Upper lobe of right lung (tissue), 1 donor: Measurements from ENCODE around the gene MEGF11. TPM values are rescaled to one million over a fixed set of nuclear protein-coding genes. Genes with fewer than 3 reads are reported as not detected.
A peak's percentile ranks its signal among the peaks of the same experiment; 100 is the strongest.

Source experiments
- ATAC-seq: fragments of 200-7000 bp; cut with Tn5 transposase; one replicate; pipeline ENCODE4 v1.9.1; 2020; ENCODE audit warnings: mild to moderate bottlenecking, moderate library complexity
- DNase-seq: peaks from one replicate; pipeline ENCODE4 v3.0.0-alpha.2; 2020
- H3K27ac ChIP-seq: fragments of 200-600 bp; one replicate; pipeline ENCODE4 v1.8.0; 2022
- H3K27me3 ChIP-seq: fragments of 200-600 bp; one replicate; pipeline ENCODE4 v1.8.0; 2022; ENCODE audit warnings: mild to moderate bottlenecking
- H3K36me3 ChIP-seq: fragments of 200-600 bp; one replicate; pipeline ENCODE4 v1.8.0; 2022
- H3K4me1 ChIP-seq: fragments of 200-600 bp; one replicate; pipeline ENCODE4 v1.8.0; 2022
- H3K4me3 ChIP-seq: fragments of 200-600 bp; one replicate; pipeline ENCODE4 v1.8.0; 2022; ENCODE audit warnings: mild to moderate bottlenecking
- H3K9me3 ChIP-seq: fragments of 200-600 bp; one replicate; pipeline ENCODE4 v1.8.0; 2022
- CTCF ChIP-seq: fragments of 200-600 bp; IDR thresholded peaks from one replicate; pipeline ENCODE4 v1.8.0; 2022; ENCODE audit warnings: antibody characterized with exemption
- intact Hi-C: fragments of 100-400 bp; cut with DNase I; formaldehyde crosslinking; loops from one replicate; pipeline ENCODE4 v1.11.0; 2022
- total RNA-seq: library from RNA; stranded (reverse); fragmentation: NEBNext Ultra II Directional; extraction: Animal tissue kit (Norgen Biotek cat#: 25700); gene quantifications from one replicate; pipeline ENCODE4 v1.2.1, GENCODE V29; 2021
- donor health status: DM: no; HTN: yes; CAD: no; lungs with severe emphysema.

MEGF11 gene
- total RNA-seq, 1 donor from 2014 or later = 3.0 TPM

- intact Hi-C loops = no loop called here
- TF ChIP-seq CTCF = no peak
- H3K27ac ChIP-seq = no peak overlapping the region
- DNase-seq (no peak), ATAC-seq (no peak)
- no peaks in the 10 kb centered on the region for H3K36me3 ChIP-seq
- no peaks in the 10 kb centered on the region for H3K27me3 ChIP-seq
- H3K9me3 ChIP-seq = no peaks in the 10 kb centered on the region
- no peak overlapping the region for H3K4me3 ChIP-seq
- H3K4me1 ChIP-seq = peaks cover 12% of the 10 kb centered on the region
Measured at GRCh38 chr15:65867244-65867643, 386.3 kb downstream of the MEGF11 start.

GRCh38 chr15:65863106-65863505, 390.4 kb downstream of the MEGF11 start:
- TF ChIP-seq CTCF = no peak
- Histone ChIP-seq H3K27me3 (no peaks in the 10 kb centered on the region), H3K4me1 (no peaks in the 10 kb centered on the region), H3K9me3 (no peaks in the 10 kb centered on the region), H3K36me3 (no peaks in the 10 kb centered on the region), H3K27ac (no peak overlapping the region), H3K4me3 (no peak overlapping the region)
- no peak for DNase-seq
- intact Hi-C loops = no loop called here
- no peak for ATAC-seq

DNA sequence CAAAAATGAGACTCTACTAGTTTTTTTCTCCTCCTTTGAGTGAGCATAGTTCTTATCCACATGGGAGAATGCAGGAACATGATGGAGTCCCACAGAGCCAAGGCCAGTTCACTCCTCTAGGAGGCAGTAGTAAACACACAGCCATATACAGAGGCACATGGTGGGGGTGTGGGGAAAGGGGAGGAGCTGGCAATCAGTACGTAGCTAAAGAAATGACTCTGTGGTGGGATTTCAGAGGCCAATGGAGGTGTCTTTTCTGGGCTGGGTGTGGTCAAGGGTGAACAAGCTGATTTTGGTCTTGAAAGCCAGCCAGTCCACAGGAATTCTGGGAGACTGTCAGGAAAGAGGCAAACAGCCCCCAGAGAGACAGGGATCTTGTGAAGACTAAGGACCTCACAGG, 390.9 kb downstream of the MEGF11 start:
- no peak for DNase-seq
- peak; percentile 43 for TF ChIP-seq CTCF
- no peaks in the 10 kb centered on the region for H3K9me3 ChIP-seq
- no peaks in the 10 kb centered on the region for H3K27me3 ChIP-seq
- H3K27ac ChIP-seq = no peak overlapping the region
- ATAC-seq = peak; percentile 97
- H3K4me3 ChIP-seq = no peak overlapping the region
- intact Hi-C loops = no loop called here
- no peaks in the 10 kb centered on the region for H3K4me1 ChIP-seq
- H3K36me3 ChIP-seq = no peaks in the 10 kb centered on the region

DNA sequence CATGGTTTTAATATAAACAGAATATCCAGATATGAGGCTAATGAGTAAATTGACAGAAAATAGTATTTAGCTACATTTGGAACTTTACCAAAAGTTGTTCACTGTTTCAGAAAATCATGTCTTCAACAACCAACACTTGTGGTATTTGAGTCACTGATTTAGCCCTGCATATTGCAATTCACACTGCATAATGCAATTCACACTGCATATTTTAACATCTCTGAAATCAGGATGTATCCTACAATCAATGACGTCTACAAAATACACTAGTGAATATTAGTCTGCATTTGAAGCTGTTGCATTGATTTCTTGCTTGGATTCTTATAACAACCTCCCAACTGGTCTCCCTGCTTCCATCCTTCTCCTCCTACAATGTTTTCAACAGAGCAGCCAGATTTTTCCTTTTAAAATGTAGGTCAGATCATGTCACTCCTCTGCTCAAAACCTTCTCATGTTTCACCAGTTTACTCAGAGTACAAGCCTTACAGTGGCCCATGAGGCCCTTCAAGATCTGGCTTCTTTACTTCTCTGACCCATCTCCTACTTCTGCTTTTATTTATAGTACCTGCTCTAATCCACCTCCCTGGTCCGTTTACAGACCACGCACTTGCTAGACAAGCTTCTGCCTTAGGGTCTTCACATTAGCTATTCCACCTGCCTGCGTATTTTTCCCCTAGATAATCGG, 395.7 kb downstream of the MEGF11 start:
- H3K4me1 ChIP-seq = no peaks in the 10 kb centered on the region
- no peak overlapping the region for H3K27ac ChIP-seq
- intact Hi-C loops = no loop called here
- DNase-seq = no peak
- H3K9me3 ChIP-seq = no peaks in the 10 kb centered on the region
- no peaks in the 10 kb centered on the region for H3K27me3 ChIP-seq
- no peak for ATAC-seq
- TF ChIP-seq CTCF = no peak
- H3K4me3 ChIP-seq = no peak overlapping the region
- H3K36me3 ChIP-seq = no peaks in the 10 kb centered on the region

- no peaks in the 10 kb centered on the region for H3K9me3 ChIP-seq
- H3K27ac ChIP-seq = no peak overlapping the region
- no peaks in the 10 kb centered on the region for H3K4me1 ChIP-seq
- peak; percentile 82 for DNase-seq
- ATAC-seq = peak; percentile 86
- no peak overlapping the region for H3K4me3 ChIP-seq
- no peaks in the 10 kb centered on the region for H3K36me3 ChIP-seq
- peak; percentile 93 for TF ChIP-seq CTCF
- intact Hi-C loops = no loop called here
- no peaks in the 10 kb centered on the region for H3K27me3 ChIP-seq
Measured at GRCh38 chr15:65856821-65857455, 396.6 kb downstream of the MEGF11 start.
